ENCODE results near the gene SV2A. TPM values are rescaled to one million over a fixed set of nuclear protein-coding genes. Genes with fewer than 3 reads are reported as not detected.
"Not testable (repeated sequence)": the region's sequence is repeated elsewhere in the genome, so short reads cannot be mapped to it uniquely, and the experiment has no call there.

The SV2A gene
- total RNA-seq, 1 experiment from 2014 or later, result 2.9 TPM

GRCh38 chr1:149877211-149877946, 40.3 kb downstream of the SV2A start:
- BruUV-seq (replicated peaks), result no TSS peak
- ATAC-seq (no peak), DNase-seq (ENCODE audit: low read depth, low spot score) (no peak)
- no peaks in the 10 kb centered on the region for H3K9me3 ChIP-seq (ENCODE audit: control insufficient read depth, insufficient read depth, low read depth, low read length)
- no peaks in the 10 kb centered on the region for H3K4me1 ChIP-seq (ENCODE audit: control insufficient read depth, insufficient read depth, low read length)
- no peak overlapping the region for H3K27ac ChIP-seq (ENCODE audit: low read length)
- CTCF ChIA-PET, result no interaction called here
- no peak overlapping the region for H3K4me3 ChIP-seq (ENCODE audit: low read depth in 2 of 2, low read length in 2 of 2)
- H3K27me3 ChIP-seq (ENCODE audit: control insufficient read depth, insufficient read depth, low read length), result no peaks in the 10 kb centered on the region
- POLR2A ChIA-PET, result no interaction called here
- TF ChIP-seq SIN3A (IDR thresholded peaks at IDR 0.05; ENCODE audit: borderline replicate concordance, insufficient read depth, low read depth, low read length), result no peak
- TF ChIP-seq REST (IDR thresholded peaks at IDR 0.05; ENCODE audit: insufficient read depth in 1 of 2, low read depth in 2 of 2, low read length in 1 of 2), result no peak
- no peak for TF ChIP-seq CTCF (IDR thresholded peaks at IDR 0.05)
- TF ChIP-seq TCF7L2 (IDR thresholded peaks at IDR 0.05; ENCODE audit: low read depth, low read length), result no peak
- TF ChIP-seq POLR2AphosphoS5 (IDR thresholded peaks at IDR 0.05; ENCODE audit: low read depth, low read length), result no peak
- in situ Hi-C loops (cut with HindIII; ENCODE audit: low pct_unique_long_range_greater_than_20kb, low sequenced_read_pairs) (no loop called here), intact Hi-C loops (cut with micrococcal nuclease; ENCODE audit: unreplicated experiment) (no loop called here)
- H3K36me3 ChIP-seq (ENCODE audit: control insufficient read depth, insufficient read depth, low read length), result no peaks in the 10 kb centered on the region

GRCh38 chr1:149873060-149873459, 44.6 kb downstream of the SV2A start:
- ATAC-seq; CTCF ChIA-PET; intact Hi-C loops (cut with micrococcal nuclease; ENCODE audit: unreplicated experiment); H3K36me3 ChIP-seq (ENCODE audit: control insufficient read depth, insufficient read depth, low read length); BruUV-seq (replicated peaks); H3K27me3 ChIP-seq (ENCODE audit: control insufficient read depth, insufficient read depth, low read length); POLR2A ChIA-PET; H3K4me1 ChIP-seq (ENCODE audit: control insufficient read depth, insufficient read depth, low read length); DNase-seq (ENCODE audit: low read depth, low spot score); H3K4me3 ChIP-seq (ENCODE audit: low read depth in 2 of 2, low read length in 2 of 2); H3K9me3 ChIP-seq (ENCODE audit: control insufficient read depth, insufficient read depth, low read depth, low read length); H3K27ac ChIP-seq (ENCODE audit: low read length); in situ Hi-C loops (cut with HindIII; ENCODE audit: low pct_unique_long_range_greater_than_20kb, low sequenced_read_pairs): not testable (repeated sequence)

- BruUV-seq (replicated peaks); H3K4me1 ChIP-seq (ENCODE audit: control insufficient read depth, insufficient read depth, low read length); ATAC-seq; H3K9me3 ChIP-seq (ENCODE audit: control insufficient read depth, insufficient read depth, low read depth, low read length); H3K27ac ChIP-seq (ENCODE audit: low read length); H3K36me3 ChIP-seq (ENCODE audit: control insufficient read depth, insufficient read depth, low read length); CTCF ChIA-PET; in situ Hi-C loops (cut with HindIII; ENCODE audit: low pct_unique_long_range_greater_than_20kb, low sequenced_read_pairs); H3K27me3 ChIP-seq (ENCODE audit: control insufficient read depth, insufficient read depth, low read length); POLR2A ChIA-PET; H3K4me3 ChIP-seq (ENCODE audit: low read depth in 2 of 2, low read length in 2 of 2); intact Hi-C loops (cut with micrococcal nuclease; ENCODE audit: unreplicated experiment); DNase-seq (ENCODE audit: low read depth, low spot score): not testable (repeated sequence)
Measured at GRCh38 chr1:149866887-149867286, 50.8 kb downstream of the SV2A start.

- H3K36me3 ChIP-seq (ENCODE audit: control insufficient read depth, insufficient read depth, low read length); DNase-seq (ENCODE audit: low read depth, low spot score); H3K4me3 ChIP-seq (ENCODE audit: low read depth in 2 of 2, low read length in 2 of 2); CTCF ChIA-PET; BruUV-seq (replicated peaks); H3K27me3 ChIP-seq (ENCODE audit: control insufficient read depth, insufficient read depth, low read length); intact Hi-C loops (cut with micrococcal nuclease; ENCODE audit: unreplicated experiment); POLR2A ChIA-PET; H3K4me1 ChIP-seq (ENCODE audit: control insufficient read depth, insufficient read depth, low read length); H3K9me3 ChIP-seq (ENCODE audit: control insufficient read depth, insufficient read depth, low read depth, low read length); H3K27ac ChIP-seq (ENCODE audit: low read length); in situ Hi-C loops (cut with HindIII; ENCODE audit: low pct_unique_long_range_greater_than_20kb, low sequenced_read_pairs): not testable (repeated sequence)
- peak; percentile 28 for ATAC-seq
Measured at GRCh38 chr1:149861497-149862054, 56.1 kb downstream of the SV2A start.

GRCh38 chr1:149860684-149861496, 56.8 kb downstream of the SV2A start:
- H3K4me3 ChIP-seq (ENCODE audit: low read depth in 2 of 2, low read length in 2 of 2); POLR2A ChIA-PET; CTCF ChIA-PET; BruUV-seq (replicated peaks); H3K27ac ChIP-seq (ENCODE audit: low read length); H3K36me3 ChIP-seq (ENCODE audit: control insufficient read depth, insufficient read depth, low read length); H3K27me3 ChIP-seq (ENCODE audit: control insufficient read depth, insufficient read depth, low read length); DNase-seq (ENCODE audit: low read depth, low spot score); in situ Hi-C loops (cut with HindIII; ENCODE audit: low pct_unique_long_range_greater_than_20kb, low sequenced_read_pairs); H3K9me3 ChIP-seq (ENCODE audit: control insufficient read depth, insufficient read depth, low read depth, low read length); H3K4me1 ChIP-seq (ENCODE audit: control insufficient read depth, insufficient read depth, low read length); intact Hi-C loops (cut with micrococcal nuclease; ENCODE audit: unreplicated experiment): not testable (repeated sequence)
- ATAC-seq, result peak; percentile 85

Data from Panc1 (cell line).